ENCODE results near the gene HAUS3. TPM values are rescaled to one million over a fixed set of nuclear protein-coding genes. Genes with fewer than 3 reads are reported as not detected.

HAUS3 gene
- total RNA-seq, 3 donors from 2014 or later: 9.9 to 13.7 (median 11.4) TPM

GRCh38 chr4:2249526-2250356, 7.8 kb upstream of the HAUS3 start:
- H3K4me1 ChIP-seq (ENCODE audit: low read depth): peaks cover 2% of the 10 kb centered on the region
- H3K9me3 ChIP-seq: no peaks in the 10 kb centered on the region
- peaks cover 3% of the 10 kb centered on the region for H3K36me3 ChIP-seq (ENCODE audit: low read depth)
- no peak for ATAC-seq
- intact Hi-C loops (cut with DNase I, micrococcal nuclease): no loop called here
- H3K4me3 ChIP-seq: no peak overlapping the region
- TF ChIP-seq CTCF (IDR thresholded peaks at IDR 0.05): no peak
- DNase-seq: peak in 1 of 3 donors; percentile 36

GRCh38 chr4:2248821-2249261, 6.9 kb upstream of the HAUS3 start:
- Histone ChIP-seq H3K9me3 (no peaks in the 10 kb centered on the region), H3K4me3 (no peak overlapping the region), H3K36me3 (ENCODE audit: low read depth) (peaks cover 3% of the 10 kb centered on the region), H3K4me1 (ENCODE audit: low read depth) (peaks cover 11% of the 10 kb centered on the region)
- TF ChIP-seq CTCF (IDR thresholded peaks at IDR 0.05): no peak
- no peak for ATAC-seq
- intact Hi-C loops (cut with DNase I, micrococcal nuclease): no loop called here
- peak in 2 of 3 donors; percentile 21 to 38 for DNase-seq

GRCh38 chr4:2248044-2248780, 6.3 kb upstream of the HAUS3 start:
- TF ChIP-seq CTCF (IDR thresholded peaks at IDR 0.05): no peak
- Histone ChIP-seq H3K4me1 (ENCODE audit: low read depth) (peaks cover 11% of the 10 kb centered on the region), H3K36me3 (ENCODE audit: low read depth) (peaks cover 3% of the 10 kb centered on the region), H3K9me3 (no peaks in the 10 kb centered on the region), H3K4me3 (no peak overlapping the region)
- DNase-seq (peak in 2 of 3 donors; percentile 17 to 42), ATAC-seq (no peak)
- intact Hi-C loops (cut with DNase I, micrococcal nuclease): no loop called here

GRCh38 chr4:2247128-2248043, 5.5 kb upstream of the HAUS3 start:
- no peak for ATAC-seq
- Histone ChIP-seq H3K4me3 (no peak overlapping the region), H3K9me3 (no peaks in the 10 kb centered on the region), H3K4me1 (ENCODE audit: low read depth) (peaks cover 11% of the 10 kb centered on the region), H3K36me3 (ENCODE audit: low read depth) (peaks cover 3% of the 10 kb centered on the region)
- TF ChIP-seq CTCF (IDR thresholded peaks at IDR 0.05): no peak
- intact Hi-C loops (cut with DNase I, micrococcal nuclease): no loop called here
- DNase-seq: peak in 2 of 3 donors; percentile 28 to 46

Data from mucosa of descending colon (tissue), 3 donors.